ENCODE results near the gene PPP1R1A. TPM values are rescaled to one million over a fixed set of nuclear protein-coding genes. Genes with fewer than 3 reads are reported as not detected.

Gene PPP1R1A
- total RNA-seq, 1 experiment from 2014 or later, result 8.5 TPM

DNA sequence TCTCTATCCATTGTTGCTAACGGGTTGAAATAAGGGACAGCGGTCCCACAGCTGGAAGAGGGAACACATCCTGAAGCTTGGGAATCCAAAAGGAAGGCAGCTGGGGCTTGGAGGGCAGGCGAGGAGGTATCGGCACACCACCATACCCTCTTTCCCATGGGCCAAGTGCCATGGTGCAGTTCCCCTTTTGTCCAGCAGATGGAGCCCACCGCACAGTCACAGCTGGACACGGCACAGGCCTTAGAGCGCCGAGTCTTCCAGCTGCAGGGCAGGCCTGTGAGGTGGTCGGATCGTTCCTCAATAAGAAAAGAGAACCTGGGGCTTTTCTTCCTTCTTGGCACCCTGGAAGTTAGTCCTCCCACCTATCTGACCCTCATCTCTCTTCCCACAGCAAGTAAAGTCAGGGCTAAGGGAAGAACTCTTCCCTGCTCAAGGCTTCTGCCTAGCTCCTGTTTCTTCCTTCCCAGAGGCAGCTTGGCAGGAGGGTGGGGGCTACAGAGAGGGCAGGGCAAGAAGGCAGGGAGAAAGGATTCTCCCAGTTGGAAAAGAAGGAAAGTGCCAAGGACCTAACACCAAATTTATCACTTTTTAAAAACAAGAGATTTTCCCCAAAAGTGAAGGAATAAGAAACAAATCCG lies 8.6 kb downstream of the PPP1R1A start:
- Histone ChIP-seq H4K8ac (replicated peaks; ENCODE audit: insufficient read length, low read depth, low read length) (no peak overlapping the region), H2BK15ac (ENCODE audit: low read depth, low read length) (no peak overlapping the region), H2AK5ac (ENCODE audit: insufficient read length, low read length) (no peak overlapping the region), H4K5ac (ENCODE audit: insufficient read length, low read depth, low read length) (no peak overlapping the region), H2BK120ac (ENCODE audit: low read depth, low read length, poor library complexity, severe bottlenecking) (no peak overlapping the region), H4K20me1 (ENCODE audit: control insufficient read depth, insufficient read depth, insufficient read length) (no peaks in the 10 kb centered on the region), H4K91ac (ENCODE audit: insufficient read length, low read depth, low read length) (no peak overlapping the region), H3K18ac (ENCODE audit: insufficient read length, low read depth, low read length) (no peak overlapping the region), H3K14ac (ENCODE audit: insufficient read depth, low read length) (no peak overlapping the region), H3K4me2 (ENCODE audit: insufficient read depth, insufficient read length, low read length) (no peak overlapping the region), H3K23me2 (ENCODE audit: insufficient read length, low read depth, low read length, poor library complexity, severe bottlenecking) (no peaks in the 10 kb centered on the region), H3K9me3 (ENCODE audit: control insufficient read depth, low read depth, low read length) (no peaks in the 10 kb centered on the region), H3K4me1 (ENCODE audit: insufficient read depth, low read length) (no peaks in the 10 kb centered on the region), H3K9ac (ENCODE audit: extremely low read depth, insufficient read length, low read length) (no peak overlapping the region), H2BK20ac (ENCODE audit: low read depth, low read length, poor library complexity, severe bottlenecking) (no peak overlapping the region), H3K23ac (ENCODE audit: insufficient read length, low read depth, low read length) (no peak overlapping the region), H3K56ac (ENCODE audit: insufficient read length, low read depth, low read length) (no peak overlapping the region), H3K79me1 (ENCODE audit: insufficient read depth, low read depth, low read length, poor library complexity, severe bottlenecking) (no peaks in the 10 kb centered on the region), H2AFZ (ENCODE audit: low read length) (no peak overlapping the region), H3K79me2 (ENCODE audit: insufficient read depth, low read length) (no peaks in the 10 kb centered on the region), H3T11ph (ENCODE audit: low read length) (no peak overlapping the region), H3K4ac (ENCODE audit: low read depth, low read length) (no peak overlapping the region), H3K27ac (ENCODE audit: insufficient read length, low read depth, low read length) (no peak overlapping the region), H3K27me3 (ENCODE audit: insufficient read depth, low read length) (no peaks in the 10 kb centered on the region), H2BK5ac (ENCODE audit: insufficient read length, low read length) (no peak overlapping the region), H2BK12ac (ENCODE audit: insufficient read length, low read depth, low read length) (no peak overlapping the region)
- Mint-ChIP-seq H3K36me3 (ENCODE audit: insufficient read depth in 1 of 3, low read depth in 3 of 3) (peaks cover 0 to 6% (median 0%) of the 10 kb centered on the region in 3 experiments; a peak in 4 of 7 replicates), H3K27ac (peak overlapping the region in 1 of 3 experiments; percentile 17; a peak in 1 of 7 replicates), H3K4me3 (no peak overlapping the region), H3K4me1 (peaks cover 23 to 40% of the 10 kb centered on the region in 2 experiments), H3K27me3 (ENCODE audit: low read depth) (peaks cover 75% of the 10 kb centered on the region), H3K9me3 (no peaks in the 10 kb centered on the region)
- peak; percentile 95 for DNase-seq
- TF ChIP-seq, protein P1, sequence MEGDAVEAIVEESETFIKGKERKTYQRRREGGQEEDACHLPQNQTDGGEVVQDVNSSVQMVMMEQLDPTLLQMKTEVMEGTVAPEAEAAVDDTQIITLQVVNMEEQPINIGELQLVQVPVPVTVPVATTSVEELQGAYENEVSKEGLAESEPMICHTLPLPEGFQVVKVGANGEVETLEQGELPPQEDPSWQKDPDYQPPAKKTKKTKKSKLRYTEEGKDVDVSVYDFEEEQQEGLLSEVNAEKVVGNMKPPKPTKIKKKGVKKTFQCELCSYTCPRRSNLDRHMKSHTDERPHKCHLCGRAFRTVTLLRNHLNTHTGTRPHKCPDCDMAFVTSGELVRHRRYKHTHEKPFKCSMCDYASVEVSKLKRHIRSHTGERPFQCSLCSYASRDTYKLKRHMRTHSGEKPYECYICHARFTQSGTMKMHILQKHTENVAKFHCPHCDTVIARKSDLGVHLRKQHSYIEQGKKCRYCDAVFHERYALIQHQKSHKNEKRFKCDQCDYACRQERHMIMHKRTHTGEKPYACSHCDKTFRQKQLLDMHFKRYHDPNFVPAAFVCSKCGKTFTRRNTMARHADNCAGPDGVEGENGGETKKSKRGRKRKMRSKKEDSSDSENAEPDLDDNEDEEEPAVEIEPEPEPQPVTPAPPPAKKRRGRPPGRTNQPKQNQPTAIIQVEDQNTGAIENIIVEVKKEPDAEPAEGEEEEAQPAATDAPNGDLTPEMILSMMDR (conservative IDR thresholded peaks at IDR 0.05), result peak; percentile 98
- WGBS (ENCODE audit: extremely low coverage, insufficient read length, low lambda C conversion rate), result no CpG with 5 or more reads among the region's 11 CpGs
